Kidney epithelial cell (primary cell): ENCODE results near the gene PRKD1. TPM values are rescaled to one million over a fixed set of nuclear protein-coding genes. Genes with fewer than 3 reads are reported as not detected.

Experiments used
- DNase-seq: peaks from one replicate; pipeline ENCODE4 v3.0.0-alpha.2; 2010; ENCODE audit warnings: low read depth
- H3K27me3 ChIP-seq: 2 replicates; pipeline ENCODE4 v1.6.0; 2011; ENCODE audit warnings: low read length; ENCODE audit not compliant: control insufficient read depth, insufficient read depth
- H3K36me3 ChIP-seq: 2 replicates; pipeline ENCODE4 v1.5.1; 2011; ENCODE audit warnings: low read length; ENCODE audit not compliant: control insufficient read depth, insufficient read depth
- H3K4me3 ChIP-seq: 2 replicates; pipeline ENCODE4 v1.5.1; 2011; ENCODE audit warnings: low read depth, mild to moderate bottlenecking, control low read depth, low read length
- CTCF ChIP-seq: IDR thresholded peaks from 2 replicates; pipeline ENCODE4 v1.5.1; 2011; ENCODE audit warnings: mild to moderate bottlenecking, moderate library complexity, low read length, control low read depth, inconsistent platforms; ENCODE audit not compliant: insufficient read depth, poor library complexity, severe bottlenecking
- total RNA-seq: library from RNA; depleted of rRNA; stranded (reverse); fragments of >200 nt; gene quantifications from 2 replicates; pipeline ENCODE4 v1.2.3, GENCODE V29; 2015

Gene PRKD1
- total RNA-seq, 1 donor from 2014 or later: 7.2 TPM

GRCh38 chr14:29908652-29909577 lies 18.7 kb downstream of the PRKD1 start:
- no peak for DNase-seq
- TF ChIP-seq CTCF: no peak
- Histone ChIP-seq H3K27me3 (no peaks in the 10 kb centered on the region), H3K36me3 (no peaks in the 10 kb centered on the region), H3K4me3 (no peak overlapping the region)

GRCh38 chr14:29906256-29906870 lies 21.3 kb downstream of the PRKD1 start:
- peak; percentile 60 for DNase-seq

DNA sequence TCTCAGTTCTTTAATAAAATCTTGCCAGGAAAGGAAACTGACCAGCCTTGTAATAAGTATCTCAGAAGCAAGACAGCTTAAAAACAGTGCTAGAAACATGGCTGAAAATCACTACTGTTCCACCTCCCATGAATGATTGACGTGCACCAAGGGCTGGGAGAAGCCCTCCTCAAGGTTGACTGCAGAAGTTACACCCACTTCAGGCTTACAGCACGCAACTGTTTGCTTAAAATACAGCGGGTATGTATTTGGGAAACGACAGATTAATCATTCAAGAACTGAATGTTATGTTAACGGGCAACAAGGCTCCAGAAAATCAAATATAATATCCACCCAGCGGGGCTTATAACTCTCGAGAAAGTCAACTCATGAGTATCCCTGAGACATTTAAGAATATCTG lies 22.1 kb downstream of the PRKD1 start:
- DNase-seq: no peak
- H3K36me3 ChIP-seq: no peaks in the 10 kb centered on the region
- no peaks in the 10 kb centered on the region for H3K27me3 ChIP-seq
- no peak for TF ChIP-seq CTCF
- no peak overlapping the region for H3K4me3 ChIP-seq

More at GRCh38 chr14:29906256-29906870, 21.3 kb downstream of the PRKD1 start:
- no peaks in the 10 kb centered on the region for H3K27me3 ChIP-seq
- H3K4me3 ChIP-seq: no peak overlapping the region
- H3K36me3 ChIP-seq: no peaks in the 10 kb centered on the region
- no peak for TF ChIP-seq CTCF

DNA sequence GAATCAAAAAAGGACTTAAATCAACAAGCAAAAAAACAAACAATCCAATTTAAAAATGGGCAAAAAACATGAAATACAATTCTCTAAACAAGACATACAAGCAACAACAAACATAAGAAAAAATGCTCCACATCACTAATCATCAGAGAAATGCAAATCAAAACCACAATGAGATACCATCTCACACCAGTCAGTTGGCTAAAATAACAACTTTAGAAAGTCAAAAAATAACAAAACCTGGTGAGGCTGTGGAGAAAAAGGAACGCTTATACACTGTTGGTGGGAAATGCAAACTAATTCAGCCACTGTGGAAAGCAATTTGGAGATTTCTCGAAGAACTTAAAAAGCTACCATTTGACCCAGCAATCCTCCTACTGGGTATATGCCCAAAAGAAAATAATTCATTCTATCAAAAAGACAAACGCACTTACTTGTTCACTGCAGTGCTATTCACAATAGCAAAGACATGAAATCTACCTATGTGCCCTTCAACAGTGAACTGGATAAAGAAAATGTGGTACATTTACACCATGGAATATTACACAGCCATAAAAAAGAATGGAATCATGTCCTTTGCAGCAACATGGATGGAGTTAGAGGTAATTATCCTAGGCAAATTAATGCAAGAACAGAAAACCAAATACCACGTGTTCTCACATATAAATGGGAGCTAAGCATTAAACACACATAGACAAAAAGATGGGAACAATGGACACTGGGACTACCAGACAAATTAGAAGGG lies 26.9 kb downstream of the PRKD1 start:
- no peaks in the 10 kb centered on the region for H3K36me3 ChIP-seq

GRCh38 chr14:29898470-29898869 lies 29.2 kb downstream of the PRKD1 start:
- Histone ChIP-seq H3K27me3 (no peaks in the 10 kb centered on the region), H3K36me3 (no peaks in the 10 kb centered on the region), H3K4me3 (no peak overlapping the region)
- no peak for TF ChIP-seq CTCF
- DNase-seq: no peak

More for the DNA sequence above, 26.9 kb downstream of the PRKD1 start:
- DNase-seq: no peak
- Histone ChIP-seq H3K4me3 (no peak overlapping the region), H3K27me3 (no peaks in the 10 kb centered on the region)
- no peak for TF ChIP-seq CTCF
